LoVo (cell line): ENCODE measurements around the gene ITPR1.

Experiments
- DNase-seq: peaks from one replicate; pipeline ENCODE4 v3.0.0-alpha.2; 2016; ENCODE audit warnings: low spot score

ITPR1 gene

GRCh38 chr3:4744405-4745234 lies 251.5 kb downstream of the ITPR1 start:
- no peak for DNase-seq

- DNase-seq, result no peak
These were observed 252.1 kb downstream of the ITPR1 start for GRCh38 chr3:4745235-4745610.

GRCh38 chr3:4746241-4746958 lies 253.3 kb downstream of the ITPR1 start:
- DNase-seq, result no peak

GRCh38 chr3:4748127-4748526 lies 255.0 kb downstream of the ITPR1 start:
- DNase-seq, result no peak

GRCh38 chr3:4748701-4749378 lies 255.7 kb downstream of the ITPR1 start:
- DNase-seq, result no peak

- DNase-seq, result no peak
These were observed 256.4 kb downstream of the ITPR1 start for GRCh38 chr3:4749567-4750002.

GRCh38 chr3:4750306-4750968 lies 257.3 kb downstream of the ITPR1 start:
- no peak for DNase-seq

GRCh38 chr3:4751029-4751501 lies 257.9 kb downstream of the ITPR1 start:
- DNase-seq, result no peak

GRCh38 chr3:4751502-4752101 lies 258.5 kb downstream of the ITPR1 start:
- DNase-seq, result peak; percentile 27

GRCh38 chr3:4752201-4753072 lies 259.3 kb downstream of the ITPR1 start:
- DNase-seq, result peak; percentile 74

- no peak for DNase-seq
These were observed 260.0 kb downstream of the ITPR1 start for GRCh38 chr3:4753073-4753691.

GRCh38 chr3:4754180-4755086 lies 261.3 kb downstream of the ITPR1 start:
- DNase-seq, result no peak

GRCh38 chr3:4755566-4755965 lies 262.4 kb downstream of the ITPR1 start:
- DNase-seq, result no peak

- DNase-seq, result no peak
These were observed 263.1 kb downstream of the ITPR1 start for GRCh38 chr3:4756057-4756775.

- peak; percentile 38 for DNase-seq
These were observed 263.9 kb downstream of the ITPR1 start for GRCh38 chr3:4756855-4757574.

- DNase-seq, result no peak
These were observed 264.6 kb downstream of the ITPR1 start for GRCh38 chr3:4757575-4758248.

- DNase-seq, result peak; percentile 54
These were observed 265.2 kb downstream of the ITPR1 start for GRCh38 chr3:4758249-4758860.
